ENCODE measurements around the gene XRCC4. TPM values are rescaled to one million over a fixed set of nuclear protein-coding genes. Genes with fewer than 3 reads are reported as not detected.

Gene XRCC4
- total RNA-seq, 6 experiments from 2014 or later, result 13.6 to 17.1 (median 14.4) TPM

GRCh38 chr5:83362526-83362925, 285.2 kb downstream of the XRCC4 start:
- no peak for DNase-seq
- Mint-ChIP-seq H3K27me3 (ENCODE audit: insufficient read depth) (peaks cover 2% of the 10 kb centered on the region), H3K4me3 (no peak overlapping the region), H3K9me3 (no peaks in the 10 kb centered on the region), H3K36me3 (ENCODE audit: low read depth) (no peaks in the 10 kb centered on the region), H3K4me1 (ENCODE audit: low read depth) (no peaks in the 10 kb centered on the region), H3K27ac (no peak overlapping the region)
- TF ChIP-seq CTCF (IDR thresholded peaks at IDR 0.05), result no peak

- no peak for DNase-seq
- H3K4me1 Mint-ChIP-seq (ENCODE audit: low read depth), result peaks cover 3% of the 10 kb centered on the region
- peaks cover 2% of the 10 kb centered on the region for H3K27me3 Mint-ChIP-seq (ENCODE audit: insufficient read depth)
- H3K36me3 Mint-ChIP-seq (ENCODE audit: low read depth), result no peaks in the 10 kb centered on the region
- no peak overlapping the region for H3K27ac Mint-ChIP-seq
- H3K9me3 Mint-ChIP-seq, result no peaks in the 10 kb centered on the region
- TF ChIP-seq CTCF (IDR thresholded peaks at IDR 0.05), result no peak
- no peak overlapping the region for H3K4me3 Mint-ChIP-seq
Measured at GRCh38 chr5:83363111-83363885, 286.0 kb downstream of the XRCC4 start.

- H3K27me3 Mint-ChIP-seq (ENCODE audit: insufficient read depth), result peaks cover 2% of the 10 kb centered on the region
Measured at GRCh38 chr5:83363886-83364275, 286.5 kb downstream of the XRCC4 start.

GRCh38 chr5:83364312-83365299, 287.3 kb downstream of the XRCC4 start:
- no peak for DNase-seq
- no peak for TF ChIP-seq CTCF (IDR thresholded peaks at IDR 0.05)
- H3K27ac Mint-ChIP-seq, result no peak overlapping the region
- H3K4me1 Mint-ChIP-seq (ENCODE audit: low read depth), result peaks cover 8% of the 10 kb centered on the region
- H3K9me3 Mint-ChIP-seq, result no peaks in the 10 kb centered on the region
- peaks cover 2% of the 10 kb centered on the region for H3K27me3 Mint-ChIP-seq (ENCODE audit: insufficient read depth)
- H3K4me3 Mint-ChIP-seq, result no peak overlapping the region
- no peaks in the 10 kb centered on the region for H3K36me3 Mint-ChIP-seq (ENCODE audit: low read depth)

More at GRCh38 chr5:83363886-83364275, 286.5 kb downstream of the XRCC4 start:
- Mint-ChIP-seq H3K27ac (no peak overlapping the region), H3K9me3 (no peaks in the 10 kb centered on the region), H3K36me3 (ENCODE audit: low read depth) (no peaks in the 10 kb centered on the region), H3K4me3 (no peak overlapping the region), H3K4me1 (ENCODE audit: low read depth) (peaks cover 8% of the 10 kb centered on the region)
- DNase-seq, result no peak
- no peak for TF ChIP-seq CTCF (IDR thresholded peaks at IDR 0.05)

- H3K36me3 Mint-ChIP-seq (ENCODE audit: low read depth), result no peaks in the 10 kb centered on the region
- no peak for TF ChIP-seq CTCF (IDR thresholded peaks at IDR 0.05)
- no peak overlapping the region for H3K4me3 Mint-ChIP-seq
Measured at GRCh38 chr5:83368319-83368718, 291.0 kb downstream of the XRCC4 start.

More at GRCh38 chr5:83368319-83368718, 291.0 kb downstream of the XRCC4 start:
- peak; percentile 19 for DNase-seq
- Mint-ChIP-seq H3K27ac (no peak overlapping the region), H3K4me1 (ENCODE audit: low read depth) (peaks cover 8% of the 10 kb centered on the region), H3K27me3 (ENCODE audit: insufficient read depth) (peaks cover 7% of the 10 kb centered on the region), H3K9me3 (no peaks in the 10 kb centered on the region)

All from HFFc6 (cell line).